DOHH2 (cell line): Measurements from ENCODE around the gene ARHGAP1.

Experiments
- H3F3A ChIP-seq: fragments of 200-600 bp; sonication (generic), shearing (Covaris generic); 2 replicates; pipeline ENCODE4 v1.6.0; 2016; ENCODE audit warnings: antibody characterized with exemption, mild to moderate bottlenecking; ENCODE audit not compliant: control insufficient read depth, insufficient read depth
- H3K27ac ChIP-seq: fragments of 200-600 bp; sonication (generic); 2 replicates; pipeline ENCODE4 v1.5.1; 2014; ENCODE audit warnings: low read depth, mild to moderate bottlenecking, low read length, moderate library complexity
- H3K27me3 ChIP-seq: fragments of 200-600 bp; sonication (generic); 2 replicates; pipeline ENCODE4 v1.6.1; 2014; ENCODE audit warnings: mild to moderate bottlenecking, low read length, mixed read lengths; ENCODE audit not compliant: control insufficient read depth
- H3K36me3 ChIP-seq: fragments of 200-600 bp; sonication (generic); 2 replicates; pipeline ENCODE4 v1.6.1; 2014; ENCODE audit warnings: mild to moderate bottlenecking, low read length, moderate library complexity, mixed read lengths; ENCODE audit not compliant: control insufficient read depth
- H3K4me1 ChIP-seq: fragments of 200-600 bp; sonication (generic); 2 replicates; pipeline ENCODE4 v1.6.1; 2014; ENCODE audit warnings: mild to moderate bottlenecking, low read length, mixed read lengths; ENCODE audit not compliant: control insufficient read depth
- H3K4me2 ChIP-seq: fragments of 200-600 bp; sonication (generic); 2 replicates; pipeline ENCODE4 v1.6.0; 2014; ENCODE audit warnings: mild to moderate bottlenecking, low read length, moderate library complexity
- H3K4me3 ChIP-seq: fragments of 200-600 bp; sonication (generic); 2 replicates; pipeline ENCODE4 v1.5.1; 2014; ENCODE audit warnings: mild to moderate bottlenecking, low read length, mixed read lengths
- H3K79me2 ChIP-seq: fragments of 200-600 bp; sonication (generic); 2 replicates; pipeline ENCODE4 v1.6.1; 2014; ENCODE audit warnings: mild to moderate bottlenecking, low read length, mixed read lengths; ENCODE audit not compliant: control insufficient read depth
- H3K9me2 ChIP-seq: fragments of 200-600 bp; sonication (generic); replicated peaks from 2 replicates; pipeline ENCODE4 v1.6.1; 2014; ENCODE audit warnings: mild to moderate bottlenecking, low read length, mixed read lengths; ENCODE audit not compliant: control insufficient read depth
- H3K9me3 ChIP-seq: fragments of 200-600 bp; sonication (generic); 2 replicates; pipeline ENCODE4 v1.6.1; 2014; ENCODE audit warnings: antibody characterized with exemption, low read length, mixed read lengths; ENCODE audit not compliant: control insufficient read depth, insufficient read depth
- H4K20me1 ChIP-seq: fragments of 200-600 bp; sonication (generic); 2 replicates; pipeline ENCODE4 v1.6.0; 2014; ENCODE audit warnings: low read depth, mild to moderate bottlenecking, antibody characterized with exemption, low read length, moderate library complexity; ENCODE audit not compliant: control insufficient read depth, insufficient read depth
- EZH2phosphoT487 ChIP-seq: fragments of 200-600 bp; sonication (generic); IDR thresholded peaks from 2 replicates; pipeline ENCODE4 v1.6.1; 2017; ENCODE audit warnings: borderline replicate concordance, mild to moderate bottlenecking, antibody characterized with exemption, low read length, moderate library complexity, mixed read lengths
- TF ChIP-seq, protein P1 (sequence below): fragments of 200-600 bp; sonication (generic); IDR thresholded peaks from one replicate; pipeline ENCODE4 v1.5.1; 2014; ENCODE audit warnings: antibody characterized with exemption, mild to moderate bottlenecking, low read depth, low read length; ENCODE audit not compliant: poor library complexity, severe bottlenecking

Gene ARHGAP1

DNA sequence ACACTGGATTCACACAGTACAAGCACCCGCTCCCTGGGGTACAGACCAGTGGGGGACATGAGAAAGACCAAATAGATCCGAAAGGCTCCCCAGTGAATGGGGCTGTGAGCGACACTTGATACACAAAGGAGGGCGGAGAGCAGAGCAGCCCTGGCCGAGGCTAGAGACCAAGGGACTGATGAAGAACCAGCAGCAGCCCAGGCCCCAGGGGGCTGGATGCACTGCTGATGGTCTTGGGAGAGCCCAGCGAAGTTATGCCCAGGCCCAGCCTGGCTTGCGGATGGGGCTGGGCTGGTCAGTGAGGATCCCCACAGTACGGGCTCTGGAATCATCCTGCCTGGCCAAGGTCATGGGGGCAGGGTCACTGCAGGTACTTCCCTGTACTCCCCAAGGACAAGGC, 23.2 kb downstream of the ARHGAP1 start:
- H3K9me3 ChIP-seq = no peaks in the 10 kb centered on the region
- H3K9me2 ChIP-seq = no peaks in the 10 kb centered on the region
- peaks cover 34% of the 10 kb centered on the region for H3K4me1 ChIP-seq
- H3F3A ChIP-seq = no peaks in the 10 kb centered on the region
- H4K20me1 ChIP-seq = no peaks in the 10 kb centered on the region
- no peak overlapping the region for H3K27ac ChIP-seq
- no peak for TF ChIP-seq EZH2phosphoT487
- TF ChIP-seq, protein P1, sequence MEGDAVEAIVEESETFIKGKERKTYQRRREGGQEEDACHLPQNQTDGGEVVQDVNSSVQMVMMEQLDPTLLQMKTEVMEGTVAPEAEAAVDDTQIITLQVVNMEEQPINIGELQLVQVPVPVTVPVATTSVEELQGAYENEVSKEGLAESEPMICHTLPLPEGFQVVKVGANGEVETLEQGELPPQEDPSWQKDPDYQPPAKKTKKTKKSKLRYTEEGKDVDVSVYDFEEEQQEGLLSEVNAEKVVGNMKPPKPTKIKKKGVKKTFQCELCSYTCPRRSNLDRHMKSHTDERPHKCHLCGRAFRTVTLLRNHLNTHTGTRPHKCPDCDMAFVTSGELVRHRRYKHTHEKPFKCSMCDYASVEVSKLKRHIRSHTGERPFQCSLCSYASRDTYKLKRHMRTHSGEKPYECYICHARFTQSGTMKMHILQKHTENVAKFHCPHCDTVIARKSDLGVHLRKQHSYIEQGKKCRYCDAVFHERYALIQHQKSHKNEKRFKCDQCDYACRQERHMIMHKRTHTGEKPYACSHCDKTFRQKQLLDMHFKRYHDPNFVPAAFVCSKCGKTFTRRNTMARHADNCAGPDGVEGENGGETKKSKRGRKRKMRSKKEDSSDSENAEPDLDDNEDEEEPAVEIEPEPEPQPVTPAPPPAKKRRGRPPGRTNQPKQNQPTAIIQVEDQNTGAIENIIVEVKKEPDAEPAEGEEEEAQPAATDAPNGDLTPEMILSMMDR = no peak
- no peaks in the 10 kb centered on the region for H3K27me3 ChIP-seq
- no peaks in the 10 kb centered on the region for H3K79me2 ChIP-seq
- no peak overlapping the region for H3K4me3 ChIP-seq
- H3K4me2 ChIP-seq = peak overlapping the region; percentile 21; the same call in 1 of the 2 replicates
- peaks cover 53% of the 10 kb centered on the region for H3K36me3 ChIP-seq

DNA sequence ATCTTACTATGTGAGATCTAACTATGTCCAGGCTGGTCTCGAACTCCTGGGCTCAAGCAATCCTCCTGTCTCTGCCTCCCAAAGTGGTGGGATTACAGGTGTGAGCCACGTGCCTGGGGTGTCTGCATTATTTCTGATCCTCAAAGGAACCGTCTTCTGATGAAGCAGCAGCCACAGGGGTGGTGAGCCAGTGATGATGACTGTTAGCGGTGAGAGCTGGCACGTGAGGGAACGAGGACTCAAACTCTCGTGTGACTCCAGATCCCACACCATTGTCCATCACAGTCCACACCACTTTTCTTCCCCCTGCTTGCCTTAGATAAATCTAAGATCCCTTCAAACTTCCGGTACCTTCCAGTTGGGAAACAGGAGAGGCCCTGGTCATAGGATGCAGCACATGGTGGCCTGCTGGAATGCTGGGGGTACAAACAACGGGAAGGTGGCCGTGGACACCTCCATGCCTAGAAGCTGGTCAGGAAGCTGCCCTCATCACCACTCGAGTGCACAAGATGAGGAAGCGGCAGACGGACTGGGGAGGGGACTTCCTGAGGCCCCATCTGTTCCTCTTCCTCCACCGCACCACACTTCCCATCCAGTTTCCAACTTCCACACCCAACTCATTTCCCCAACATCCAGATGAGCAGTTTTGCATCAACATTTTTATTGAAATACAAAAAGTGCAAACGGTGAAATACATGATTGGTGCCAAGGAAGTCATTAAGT, 23.8 kb downstream of the ARHGAP1 start:
- Histone ChIP-seq H3K4me3 (no peak overlapping the region), H3K4me1 (peaks cover 34% of the 10 kb centered on the region), H3K36me3 (peaks cover 55% of the 10 kb centered on the region), H3K27ac (no peak overlapping the region), H3K9me2 (no peaks in the 10 kb centered on the region), H3K27me3 (no peaks in the 10 kb centered on the region), H3F3A (no peaks in the 10 kb centered on the region), H3K79me2 (no peaks in the 10 kb centered on the region), H3K9me3 (no peaks in the 10 kb centered on the region), H3K4me2 (peak overlapping the region; percentile 21; the same call in 1 of the 2 replicates), H4K20me1 (no peaks in the 10 kb centered on the region)
- TF ChIP-seq, protein P1 = no peak
- TF ChIP-seq EZH2phosphoT487 = no peak

DNA sequence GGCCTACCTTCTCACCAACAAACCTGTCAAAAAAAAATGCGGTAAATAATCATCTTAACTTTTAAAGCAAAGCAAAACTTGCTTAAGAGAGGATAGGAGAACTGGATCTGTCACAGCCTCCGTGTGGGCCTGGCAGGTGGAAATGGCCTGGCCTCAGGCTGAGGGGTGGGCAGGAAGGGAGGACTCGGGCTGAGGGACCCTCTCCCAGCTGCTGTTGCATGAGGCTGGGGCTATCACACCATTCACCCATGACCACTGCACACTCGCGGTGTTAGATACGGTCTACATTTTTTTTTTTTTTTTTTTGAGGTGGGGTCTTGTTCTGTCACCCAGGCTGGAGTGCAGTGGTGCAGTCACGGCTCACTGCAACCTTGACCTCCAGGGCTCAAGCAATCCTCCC, 24.5 kb downstream of the ARHGAP1 start:
- no peaks in the 10 kb centered on the region for H3K9me3 ChIP-seq
- no peak overlapping the region for H3K4me2 ChIP-seq
- H3K4me3 ChIP-seq = no peak overlapping the region
- H3K36me3 ChIP-seq = peaks cover 55% of the 10 kb centered on the region
- no peaks in the 10 kb centered on the region for H3K9me2 ChIP-seq
- H3K79me2 ChIP-seq = no peaks in the 10 kb centered on the region
- H3K27me3 ChIP-seq = no peaks in the 10 kb centered on the region
- H4K20me1 ChIP-seq = no peaks in the 10 kb centered on the region
- H3F3A ChIP-seq = no peaks in the 10 kb centered on the region
- H3K27ac ChIP-seq = no peak overlapping the region
- TF ChIP-seq, protein P1 = no peak
- no peak for TF ChIP-seq EZH2phosphoT487
- peaks cover 34% of the 10 kb centered on the region for H3K4me1 ChIP-seq
